ENCODE data around the gene FOXK1. TPM values are rescaled to one million over a fixed set of nuclear protein-coding genes. Genes with fewer than 3 reads are reported as not detected.

FOXK1 gene
- total and polyA plus RNA-seq, 12 donors: 4.8 to 63.1 (median 36.1) TPM

DNA sequence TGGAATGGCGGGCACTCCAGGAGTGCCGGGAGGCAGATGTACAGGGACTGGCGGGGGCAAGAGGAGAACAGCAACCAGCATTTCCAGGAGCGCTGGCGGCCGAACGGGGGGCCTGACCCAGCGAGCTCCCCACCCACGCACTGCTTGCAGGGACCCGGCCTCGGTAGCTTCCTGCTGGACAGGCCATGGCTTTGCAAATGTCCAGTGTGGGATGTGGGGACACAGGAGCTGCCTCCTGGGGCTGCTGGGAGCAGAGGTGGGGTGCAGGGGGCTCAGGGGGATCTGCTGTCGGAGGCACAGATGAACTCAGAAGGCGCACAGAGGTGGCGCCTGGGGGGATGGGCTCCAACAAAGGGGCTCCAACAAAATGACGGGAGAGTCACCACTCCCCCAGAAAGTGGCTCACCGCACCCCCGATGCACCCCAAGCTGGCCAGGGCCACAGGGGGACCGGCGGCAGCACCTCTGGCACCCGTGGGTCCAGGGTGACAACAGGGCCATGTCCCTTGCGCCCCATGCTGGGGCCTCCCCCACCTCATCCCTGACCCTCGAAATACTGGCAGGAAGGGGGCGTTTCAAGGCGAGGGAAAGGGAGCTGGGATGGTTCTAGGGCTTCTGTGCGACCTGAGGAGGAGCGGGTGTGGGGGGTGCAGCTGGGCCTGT lies 134.5 kb downstream of the FOXK1 start:
- no peaks in the 10 kb centered on the region for H3K4me1 ChIP-seq (replicated peaks in 1 of 2)
- no peak overlapping the region for H3K27ac ChIP-seq
- WGBS, 4 donors: 84 to 90% (median 86%) methylated on average over 12 to 26 of the region's 26 CpGs
- H3K36me3 ChIP-seq (replicated peaks in 1 of 2): no peaks in the 10 kb centered on the region
- no peak for DNase-seq
- intact Hi-C loops (cut with DNase I): no loop called here
- no peaks in the 10 kb centered on the region for H3K27me3 ChIP-seq
- no peak for TF ChIP-seq POLR2A (IDR thresholded peaks at IDR 0.05)
- TF ChIP-seq, protein P1, sequence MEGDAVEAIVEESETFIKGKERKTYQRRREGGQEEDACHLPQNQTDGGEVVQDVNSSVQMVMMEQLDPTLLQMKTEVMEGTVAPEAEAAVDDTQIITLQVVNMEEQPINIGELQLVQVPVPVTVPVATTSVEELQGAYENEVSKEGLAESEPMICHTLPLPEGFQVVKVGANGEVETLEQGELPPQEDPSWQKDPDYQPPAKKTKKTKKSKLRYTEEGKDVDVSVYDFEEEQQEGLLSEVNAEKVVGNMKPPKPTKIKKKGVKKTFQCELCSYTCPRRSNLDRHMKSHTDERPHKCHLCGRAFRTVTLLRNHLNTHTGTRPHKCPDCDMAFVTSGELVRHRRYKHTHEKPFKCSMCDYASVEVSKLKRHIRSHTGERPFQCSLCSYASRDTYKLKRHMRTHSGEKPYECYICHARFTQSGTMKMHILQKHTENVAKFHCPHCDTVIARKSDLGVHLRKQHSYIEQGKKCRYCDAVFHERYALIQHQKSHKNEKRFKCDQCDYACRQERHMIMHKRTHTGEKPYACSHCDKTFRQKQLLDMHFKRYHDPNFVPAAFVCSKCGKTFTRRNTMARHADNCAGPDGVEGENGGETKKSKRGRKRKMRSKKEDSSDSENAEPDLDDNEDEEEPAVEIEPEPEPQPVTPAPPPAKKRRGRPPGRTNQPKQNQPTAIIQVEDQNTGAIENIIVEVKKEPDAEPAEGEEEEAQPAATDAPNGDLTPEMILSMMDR (IDR thresholded peaks at IDR 0.05): no peak
- no peak overlapping the region for H3K4me3 ChIP-seq
- no peaks in the 10 kb centered on the region for H3K9me3 ChIP-seq (replicated peaks in 1 of 3)

DNA sequence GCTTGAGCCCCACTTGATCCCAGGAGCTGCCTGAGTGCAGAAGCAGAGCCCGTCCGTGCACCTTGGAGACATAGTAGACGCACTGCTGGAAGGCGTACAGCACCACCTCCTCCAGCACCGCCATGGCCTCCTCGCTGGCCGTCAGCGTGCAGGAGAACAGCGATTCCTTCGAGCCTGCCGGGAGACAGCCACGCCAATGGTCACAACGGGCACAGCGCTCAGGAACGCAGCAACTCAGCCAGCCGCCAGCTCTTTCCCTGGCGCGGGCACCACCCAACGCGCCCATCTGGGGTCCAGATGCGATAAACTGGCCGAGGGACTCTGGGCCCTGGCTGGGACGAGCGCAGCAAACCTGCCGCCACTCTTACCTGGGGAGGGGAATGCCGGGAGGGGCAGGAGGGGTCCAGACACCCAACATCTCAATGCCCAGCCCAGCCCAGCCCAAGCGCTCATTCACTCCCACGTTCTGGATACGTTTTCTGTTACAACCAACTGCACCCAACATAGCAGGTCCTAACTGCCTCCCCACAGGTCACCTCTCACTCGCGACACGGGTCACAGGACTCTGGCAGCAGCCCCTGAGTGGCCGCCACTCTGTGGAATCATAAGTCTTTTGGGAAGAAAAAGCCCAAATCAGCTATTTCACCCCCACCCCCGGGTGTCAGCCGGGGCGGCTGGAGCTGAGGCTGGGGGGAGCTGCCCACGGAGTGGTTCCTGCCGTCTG lies 135.2 kb downstream of the FOXK1 start:
- intact Hi-C loops (cut with DNase I): no loop called here
- no peak for DNase-seq
- WGBS, 4 donors: 87 to 91% (median 88%) methylated on average over 28 to 38 of the region's 38 CpGs
- Histone ChIP-seq H3K27ac (no peak overlapping the region), H3K4me1 (replicated peaks in 1 of 2) (no peaks in the 10 kb centered on the region), H3K27me3 (no peaks in the 10 kb centered on the region), H3K36me3 (replicated peaks in 1 of 2) (no peaks in the 10 kb centered on the region), H3K9me3 (replicated peaks in 1 of 3) (no peaks in the 10 kb centered on the region), H3K4me3 (no peak overlapping the region)
- TF ChIP-seq, protein P1 (IDR thresholded peaks at IDR 0.05): no peak
- TF ChIP-seq POLR2A (IDR thresholded peaks at IDR 0.05): no peak

DNA sequence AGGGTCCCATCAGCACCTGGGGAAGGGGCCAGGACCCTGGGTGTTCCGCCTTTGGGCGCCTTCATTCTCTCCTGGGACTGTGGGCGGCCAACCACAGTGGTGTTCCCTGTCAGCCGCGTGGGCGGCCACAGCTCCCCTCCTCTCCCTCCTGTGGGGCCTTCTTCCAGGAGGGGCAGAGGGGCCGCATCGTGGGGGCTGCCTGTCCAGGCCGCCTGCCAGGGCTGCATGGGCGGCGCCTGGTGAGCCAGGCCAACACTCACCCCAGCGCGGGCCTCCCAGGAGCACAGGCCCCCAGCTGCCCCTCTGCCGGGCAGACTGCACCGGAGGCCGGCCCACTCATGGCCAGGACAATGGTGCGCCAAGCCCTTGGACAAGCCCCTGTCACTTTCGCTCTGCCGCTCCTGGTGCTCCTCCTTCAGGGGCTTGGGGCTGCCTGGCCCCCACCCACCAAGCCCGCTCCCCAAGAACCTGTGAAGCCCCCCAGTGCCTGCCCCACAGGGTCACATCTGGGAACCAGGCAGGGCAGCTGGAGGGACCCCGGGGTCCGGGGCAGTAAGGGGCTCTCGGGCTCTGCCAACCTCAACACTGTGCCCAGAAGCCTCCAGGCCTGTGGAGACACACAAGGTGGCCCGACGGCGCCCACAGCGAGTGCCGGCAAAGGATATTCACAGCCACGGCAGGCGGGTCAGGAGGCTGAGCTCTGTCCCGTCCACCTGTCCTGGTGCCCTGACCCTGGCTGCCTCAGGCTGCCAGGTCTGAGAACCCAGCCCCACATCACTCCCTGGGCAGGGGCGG lies 136.1 kb downstream of the FOXK1 start:
- Histone ChIP-seq H3K9me3 (replicated peaks in 1 of 3) (no peaks in the 10 kb centered on the region), H3K4me3 (no peak overlapping the region), H3K27me3 (no peaks in the 10 kb centered on the region), H3K4me1 (replicated peaks in 1 of 2) (no peaks in the 10 kb centered on the region), H3K27ac (no peak overlapping the region), H3K36me3 (replicated peaks in 1 of 2) (no peaks in the 10 kb centered on the region)
- DNase-seq: no peak
- intact Hi-C loops (cut with DNase I): no loop called here
- WGBS, 4 donors: 78 to 89% (median 79%) methylated on average over 5 to 31 of the region's 32 CpGs
- no peak for TF ChIP-seq POLR2A (IDR thresholded peaks at IDR 0.05)
- TF ChIP-seq, protein P1 (IDR thresholded peaks at IDR 0.05): no peak

All from adrenal gland (tissue), 12 donors.